Right lobe of liver (tissue), 6 donors: ENCODE results near the gene RNF217. TPM values are rescaled to one million over a fixed set of nuclear protein-coding genes. Genes with fewer than 3 reads are reported as not detected.

Experiments used
- ATAC-seq, 4 donors: fragments of 200-7000 bp; cut with Tn5 transposase; one replicate each; pipeline ENCODE4 v1.9.1; 2020; ENCODE audit warnings: mild to moderate bottlenecking in 4 of 4, moderate library complexity in 4 of 4
- DNase-seq, 3 donors: peaks; one replicate each; pipeline ENCODE4 v3.0.0-alpha.2; 2020
- H3K27ac ChIP-seq, 3 donors: fragments of 200-600 bp; one replicate each; pipeline ENCODE4 v1.8.0; 2022
- H3K27me3 ChIP-seq, 2 donors: fragments of 200-600 bp; one replicate each; pipeline ENCODE4 v1.8.0; 2022
- H3K36me3 ChIP-seq, 4 donors: fragments of 200-600 bp; sonication (generic) in 1 of 4; one replicate each; pipeline versions ENCODE4 v1.5.1 to v1.8.0; 2017 to 2022; ENCODE audit warnings: control low read depth in 1 of 4
- H3K4me1 ChIP-seq, 4 donors: fragments of 200-600 bp; sonication (generic) in 1 of 4; one replicate each; pipeline versions ENCODE4 v1.5.1 to v1.8.0; 2017 to 2022; ENCODE audit warnings: control low read depth in 1 of 4
- H3K4me3 ChIP-seq, 3 donors: fragments of 200-600 bp; one replicate each; pipeline ENCODE4 v1.8.0; 2022
- H3K9me3 ChIP-seq, 4 donors: fragments of 200-600 bp; sonication (generic) in 1 of 4; one replicate each; pipeline versions ENCODE4 v1.5.1 to v1.8.0; 2017 to 2022; ENCODE audit warnings: control low read depth in 1 of 4
- CTCF ChIP-seq, 4 donors: fragments of 200-600 bp in 3 of 4; fragments of 450-650 bp in 1 of 4; IDR thresholded peaks; one replicate each; pipeline versions ENCODE4 v1.5.1 to v1.8.0; 2016 to 2022; ENCODE audit warnings: antibody characterized with exemption in 4 of 4, mild to moderate bottlenecking in 2 of 4
- POLR2A ChIP-seq: fragments of 450-650 bp; IDR thresholded peaks from one replicate; pipeline ENCODE4 v1.6.1; 2017; ENCODE audit warnings: antibody characterized with exemption, mild to moderate bottlenecking
- WGBS: methylation state at CpG from one replicate; pipeline ENCODE4 v1.1.6; 2018; ENCODE audit warnings: low coverage, low lambda C conversion rate; ENCODE audit not compliant: insufficient coverage; ENCODE audit errors: missing lambda C conversion rate; 5-methylcytosine and 5-hydroxymethylcytosine counted together
- intact Hi-C, 2 donors: fragments of 100-400 bp; cut with DNase I; formaldehyde crosslinking; loops; one replicate each; pipeline versions ENCODE4 v1.11.2 to v1.14.1; 2022
- total RNA-seq, 6 experiments: library from RNA; depleted of rRNA in 2 of 6; stranded (reverse); fragments of >200 nt in 2 of 6; fragmentation: NEBNext Ultra II Directional in 3 of 6; extraction: Animal tissue kit (Norgen Biotek cat#: 25700) in 3 of 6; gene quantifications; one replicate each; pipeline versions ENCODE4 v1.1.0 to v1.2.4, GENCODE V29; 2016 to 2023
- donor health status: DM: no; HTN: yes; CAD: no.
- donor health status: DM: no; HTN: no; CAD: no.
- donor health status: DM: no; HTN: no; CAD: no.
- donor health status: DM: no; HTN: yes; CAD: no.
- donor health status: DM: no; HTN: yes; CAD: no.

RNF217 gene
- total RNA-seq, 6 experiments from 2014 or later = 9.8 to 20.7 (median 14.3) TPM

GRCh38 chr6:124989136-124989983 lies 27.1 kb downstream of the RNF217 start:
- Histone ChIP-seq H3K9me3 (no peaks in the 10 kb centered on the region), H3K27me3 (no peaks in the 10 kb centered on the region), H3K27ac (no peak overlapping the region), H3K4me1 (peaks cover 0 to 24% (median 0%) of the 10 kb centered on the region in 4 donors), H3K4me3 (no peak overlapping the region), H3K36me3 (no peaks in the 10 kb centered on the region)
- no peak for DNase-seq
- 73% methylated on average over 5 of the region's 5 CpGs for WGBS
- no peak for TF ChIP-seq POLR2A
- no peak for TF ChIP-seq CTCF (IDR thresholded peaks at IDR 0.05)
- intact Hi-C loops = no loop called here
- peak in 3 of 4 donors; percentile 23 to 58 (median 32) for ATAC-seq

DNA sequence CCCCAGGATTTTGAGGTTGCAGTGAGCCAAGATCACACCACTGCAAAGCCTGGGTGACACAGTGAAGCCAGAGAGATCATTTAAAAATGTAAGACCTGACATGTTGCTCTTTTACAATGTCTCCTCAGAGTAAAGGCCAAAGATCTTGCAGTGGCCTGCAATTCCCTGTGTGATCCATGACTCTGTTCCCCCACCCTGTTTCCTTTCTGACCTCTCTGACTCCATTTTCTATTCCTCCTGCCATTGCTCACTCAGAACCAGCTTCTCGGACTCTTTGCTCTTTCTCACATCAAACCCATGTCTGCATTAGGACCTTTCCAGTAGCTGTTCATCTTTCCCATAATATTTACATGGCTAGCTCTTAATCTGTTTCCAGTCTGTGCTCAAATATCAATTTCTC lies 28.8 kb downstream of the RNF217 start:
- Histone ChIP-seq H3K27ac (no peak overlapping the region), H3K27me3 (no peaks in the 10 kb centered on the region), H3K9me3 (no peaks in the 10 kb centered on the region), H3K4me3 (no peak overlapping the region), H3K4me1 (peaks cover 0 to 26% (median 3%) of the 10 kb centered on the region in 4 donors), H3K36me3 (no peaks in the 10 kb centered on the region)
- ATAC-seq (no peak), DNase-seq (no peak)
- TF ChIP-seq CTCF (IDR thresholded peaks at IDR 0.05) = no peak
- TF ChIP-seq POLR2A = no peak
- intact Hi-C loops = no loop called here
- 100% methylated on average over 1 of the region's 1 CpG for WGBS

DNA sequence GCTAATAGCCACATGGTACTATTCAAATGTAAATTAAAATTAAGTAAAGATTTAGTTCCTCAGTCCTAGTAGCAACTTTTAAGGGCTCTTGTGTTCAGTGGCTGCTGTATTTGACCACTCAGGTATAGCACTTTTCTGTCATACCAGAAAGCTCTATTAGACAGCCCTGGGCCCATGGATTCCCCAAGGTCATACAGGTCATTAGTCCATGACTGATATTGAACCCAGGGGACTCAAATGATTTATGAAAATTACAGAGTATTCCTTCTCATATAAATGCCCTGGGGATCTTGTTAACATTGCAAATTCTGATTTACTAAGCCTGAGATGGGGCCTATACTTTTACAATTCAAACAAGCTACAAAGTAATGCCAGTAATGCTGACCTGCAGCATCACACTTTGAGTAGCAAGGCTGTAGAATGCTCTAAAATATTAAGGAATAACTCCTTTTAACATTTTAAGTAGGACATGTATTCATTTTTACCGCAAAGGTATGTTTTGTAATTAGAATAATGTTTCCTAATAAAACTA lies 29.6 kb downstream of the RNF217 start:
- no peak for DNase-seq
- Histone ChIP-seq H3K27me3 (no peaks in the 10 kb centered on the region), H3K4me3 (no peak overlapping the region), H3K9me3 (no peaks in the 10 kb centered on the region), H3K36me3 (no peaks in the 10 kb centered on the region), H3K27ac (no peak overlapping the region), H3K4me1 (peaks cover 0 to 24% (median 3%) of the 10 kb centered on the region in 4 donors)
- intact Hi-C loops = no loop called here
- no peak for ATAC-seq
- no peak for TF ChIP-seq POLR2A
- TF ChIP-seq CTCF (IDR thresholded peaks at IDR 0.05) = no peak
- WGBS = 100% methylated on average over 1 of the region's 1 CpG

DNA sequence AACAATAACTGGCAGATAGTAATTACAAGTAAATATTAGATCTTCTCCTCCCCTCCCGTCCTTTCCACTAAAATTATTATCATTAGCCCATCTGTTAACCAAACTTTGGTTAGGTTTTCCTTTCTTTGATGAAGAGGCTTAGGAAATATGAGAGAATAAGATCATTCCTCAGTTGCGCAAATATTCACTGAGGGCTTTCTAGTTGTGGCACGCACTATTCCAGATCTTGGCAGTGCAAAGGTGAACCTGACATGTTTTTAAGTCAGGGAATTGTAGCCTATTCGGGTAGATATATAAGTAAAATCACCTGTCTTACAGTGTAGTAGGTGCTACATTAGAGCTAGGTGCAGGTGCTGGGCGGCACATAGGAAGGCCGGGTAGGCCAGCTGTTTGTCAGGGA lies 31.1 kb downstream of the RNF217 start:
- 66% methylated on average over 6 of the region's 6 CpGs for WGBS
- Histone ChIP-seq H3K27me3 (no peaks in the 10 kb centered on the region), H3K9me3 (no peaks in the 10 kb centered on the region), H3K27ac (peak overlapping the region in 1 of 3 donors; percentile 34), H3K4me1 (peaks cover 0 to 24% (median 3%) of the 10 kb centered on the region in 4 donors), H3K36me3 (no peaks in the 10 kb centered on the region), H3K4me3 (no peak overlapping the region)
- ATAC-seq = peak in 3 of 4 donors; percentile 41 to 44 (median 42)
- intact Hi-C loops = no loop called here
- no peak for DNase-seq
- no peak for TF ChIP-seq CTCF (IDR thresholded peaks at IDR 0.05)
- no peak for TF ChIP-seq POLR2A
